NK-92 treated with Interleukin-12 subunit alpha and Interleukin-12 subunit beta, amount 100 ng/mL, for 24 hours (cell line): Measurements from ENCODE around the gene CYP4F3.
"Not testable (repeated sequence)": the region's sequence is repeated elsewhere in the genome, so short reads cannot be mapped to it uniquely, and the experiment has no call there.

ENCODE experiments used
- DNase-seq: peaks from one replicate; lab custom pipeline; 2025; lab: John Stamatoyannopoulos, UW

The CYP4F3 gene

GRCh38 chr19:15671237-15671821 is 30.6 kb downstream of the CYP4F3 start:
- DNase-seq = no peak

DNA sequence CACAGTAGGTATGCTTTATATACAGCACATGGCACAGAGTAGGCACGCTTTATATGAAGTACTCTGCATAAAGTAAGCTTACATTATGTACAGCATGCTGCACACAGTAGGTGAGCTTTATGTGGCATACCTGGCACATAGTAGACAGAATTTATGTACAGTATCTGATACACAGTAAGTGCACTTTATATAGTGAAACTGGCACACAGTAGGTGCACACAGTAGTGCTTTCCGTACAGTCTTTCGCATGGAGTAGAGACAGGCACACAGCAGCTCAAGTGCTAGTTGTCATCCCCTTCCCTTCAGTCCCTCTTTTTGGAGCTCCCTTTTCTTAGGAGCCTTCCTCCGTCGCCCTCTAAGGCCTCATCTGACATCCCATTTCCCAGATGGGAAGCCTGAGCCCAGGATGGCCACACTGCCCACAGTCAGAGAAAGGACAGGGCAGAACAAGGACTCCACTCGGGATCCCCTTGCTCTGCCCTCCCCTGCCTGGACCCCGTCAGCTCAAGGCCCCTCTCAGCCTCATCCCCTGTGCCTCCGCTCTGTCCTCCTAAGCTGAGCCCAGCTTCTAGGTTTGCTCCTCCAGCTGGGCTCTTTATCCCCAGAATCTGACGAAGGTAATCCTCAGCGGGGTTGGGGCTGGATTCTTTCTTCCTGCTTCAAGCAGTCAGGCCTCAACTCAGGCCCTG is 31.3 kb downstream of the CYP4F3 start:
- DNase-seq = no peak

DNA sequence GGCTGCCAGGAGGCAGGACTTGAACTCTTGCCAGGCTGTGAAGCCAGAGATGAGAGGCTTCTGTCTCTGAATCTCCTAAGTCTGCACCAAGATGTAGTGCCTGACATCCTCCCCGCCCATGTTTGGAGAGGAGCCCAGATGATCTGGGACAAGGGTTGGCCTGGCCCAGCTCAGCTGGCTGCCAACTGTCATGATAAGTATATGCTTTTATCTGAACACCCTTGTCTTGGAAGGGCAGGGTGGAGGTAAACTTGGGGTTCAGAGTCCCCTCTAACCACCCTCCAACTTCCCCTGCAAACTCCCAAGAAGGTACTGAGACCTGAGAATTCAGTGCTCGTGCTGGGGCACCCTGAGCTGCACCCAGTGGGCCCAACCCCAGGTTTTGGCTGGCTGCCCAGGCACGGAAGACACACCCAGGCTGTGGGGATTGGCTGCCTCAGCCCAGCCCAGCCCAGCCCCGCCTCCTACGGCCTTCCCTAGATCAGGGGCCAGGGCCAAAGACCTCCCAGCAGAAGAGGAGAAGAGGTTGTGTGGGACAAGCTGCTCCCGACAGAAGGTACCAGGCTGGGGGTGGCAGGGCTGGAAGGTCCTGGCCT is 32.0 kb downstream of the CYP4F3 start, which contains the start of gene CYP4F12:
Gene CYP4F12 (plus strand): TSS at position 508 of the 596 bp plus-strand sequence. CDS start 443 bp downstream, outside the sequence.
- DNase-seq = no peak

- no peak for DNase-seq
These were observed 32.5 kb downstream of the CYP4F3 start for GRCh38 chr19:15673176-15673654.

GRCh38 chr19:15675560-15675959 is 34.9 kb downstream of the CYP4F3 start:
- DNase-seq = no peak

- DNase-seq = no peak
These were observed 38.4 kb downstream of the CYP4F3 start for GRCh38 chr19:15679089-15679488.

GRCh38 chr19:15679865-15680264 is 39.2 kb downstream of the CYP4F3 start:
- not testable (repeated sequence) for DNase-seq

GRCh38 chr19:15680478-15681322 is 40.0 kb downstream of the CYP4F3 start:
- no peak for DNase-seq

DNA sequence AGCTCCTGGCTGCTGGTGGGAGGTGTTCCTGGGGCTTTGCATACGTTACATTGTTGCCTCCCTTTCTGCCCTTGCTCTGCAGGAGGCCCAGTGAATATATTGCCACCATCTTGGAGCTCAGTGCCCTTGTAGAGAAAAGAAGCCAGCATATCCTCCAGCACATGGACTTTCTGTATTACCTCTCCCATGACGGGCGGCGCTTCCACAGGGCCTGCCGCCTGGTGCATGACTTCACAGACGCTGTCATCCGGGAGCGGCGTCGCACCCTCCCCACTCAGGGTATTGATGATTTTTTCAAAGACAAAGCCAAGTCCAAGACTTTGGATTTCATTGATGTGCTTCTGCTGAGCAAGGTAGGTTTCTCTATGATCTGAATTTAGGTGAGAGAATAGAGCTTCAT is 42.7 kb downstream of the CYP4F3 start:
- DNase-seq = no peak

- DNase-seq = no peak
These were observed 44.1 kb downstream of the CYP4F3 start for GRCh38 chr19:15684828-15685227.

GRCh38 chr19:15696654-15697194 is 56.0 kb downstream of the CYP4F3 start:
- DNase-seq = no peak

GRCh38 chr19:15701757-15702533 is 61.2 kb downstream of the CYP4F3 start:
- no peak for DNase-seq

DNA sequence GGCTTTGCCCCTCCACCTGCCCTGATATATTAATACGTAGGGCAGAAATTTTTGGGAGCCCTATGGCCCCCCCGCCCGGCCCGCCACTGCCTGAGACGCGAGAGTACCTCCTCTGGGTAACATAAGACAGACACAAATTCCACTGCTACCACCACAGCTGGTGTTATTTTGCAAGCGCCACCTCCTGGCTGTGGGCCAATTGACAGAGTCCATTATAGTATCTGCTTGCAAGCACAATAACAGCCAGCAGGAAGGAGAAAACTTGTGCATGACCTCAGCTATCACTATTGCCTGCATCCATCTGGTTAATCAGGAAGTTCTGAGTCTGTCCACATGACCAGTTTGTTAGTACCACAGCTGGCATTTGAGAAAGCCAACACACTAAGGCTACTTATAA is 61.8 kb downstream of the CYP4F3 start:
- no peak for DNase-seq
